RWPE1 (cell line): ENCODE measurements around the gene TNS3.

Experiments
- CTCF ChIA-PET: fragments of 350-600 bp; sonication (Branson Sonifier 250); formaldehyde crosslinking; extraction: SDS; loops from one replicate; lab custom pipeline; 2021; lab: Yijun Ruan, JAX
- POLR2A ChIA-PET: fragments of 400-600 bp; formaldehyde crosslinking; extraction: SDS; loops from one replicate; lab custom pipeline; 2020; ENCODE audit warnings: antibody characterized with exemption; ENCODE audit not compliant: low non-redundant PET; lab: Yijun Ruan, JAX
- DNase-seq: peaks from one replicate; pipeline ENCODE4 v3.0.0; 2012; ENCODE audit warnings: low spot score
- H3K27ac ChIP-seq: fragments of 450-650 bp; 2 replicates; pipeline ENCODE4 v1.5.1; 2017
- TF ChIP-seq, protein P1 (sequence below): fragments of 450-650 bp; conservative IDR thresholded peaks from 2 replicates; pipeline ENCODE4 v1.5.1; 2017; ENCODE audit warnings: low read depth, mild to moderate bottlenecking

TNS3 gene

DNA sequence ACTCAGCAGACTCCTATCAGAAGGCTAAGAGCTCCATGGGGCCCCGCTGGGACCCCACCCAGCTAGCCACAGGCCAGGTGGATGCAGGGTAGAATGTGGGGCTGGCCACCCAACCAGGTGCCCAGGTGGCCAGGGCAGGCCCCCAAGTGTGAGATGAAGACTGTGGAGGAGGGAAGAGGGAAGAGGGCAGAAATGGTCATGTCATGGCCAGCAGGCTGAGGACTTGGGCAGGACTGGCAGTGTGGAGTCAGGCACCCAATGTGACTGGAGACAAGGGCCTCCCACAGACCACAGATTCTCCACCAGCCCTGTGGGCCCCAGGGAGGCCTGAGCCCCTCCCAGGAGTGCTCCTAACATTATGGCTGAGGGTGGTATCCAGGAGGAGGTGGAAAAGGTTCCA is 141.6 kb downstream of the TNS3 start:
- POLR2A ChIA-PET = no interaction called here
- CTCF ChIA-PET = no interaction called here
- DNase-seq = no peak
- TF ChIP-seq, protein P1, sequence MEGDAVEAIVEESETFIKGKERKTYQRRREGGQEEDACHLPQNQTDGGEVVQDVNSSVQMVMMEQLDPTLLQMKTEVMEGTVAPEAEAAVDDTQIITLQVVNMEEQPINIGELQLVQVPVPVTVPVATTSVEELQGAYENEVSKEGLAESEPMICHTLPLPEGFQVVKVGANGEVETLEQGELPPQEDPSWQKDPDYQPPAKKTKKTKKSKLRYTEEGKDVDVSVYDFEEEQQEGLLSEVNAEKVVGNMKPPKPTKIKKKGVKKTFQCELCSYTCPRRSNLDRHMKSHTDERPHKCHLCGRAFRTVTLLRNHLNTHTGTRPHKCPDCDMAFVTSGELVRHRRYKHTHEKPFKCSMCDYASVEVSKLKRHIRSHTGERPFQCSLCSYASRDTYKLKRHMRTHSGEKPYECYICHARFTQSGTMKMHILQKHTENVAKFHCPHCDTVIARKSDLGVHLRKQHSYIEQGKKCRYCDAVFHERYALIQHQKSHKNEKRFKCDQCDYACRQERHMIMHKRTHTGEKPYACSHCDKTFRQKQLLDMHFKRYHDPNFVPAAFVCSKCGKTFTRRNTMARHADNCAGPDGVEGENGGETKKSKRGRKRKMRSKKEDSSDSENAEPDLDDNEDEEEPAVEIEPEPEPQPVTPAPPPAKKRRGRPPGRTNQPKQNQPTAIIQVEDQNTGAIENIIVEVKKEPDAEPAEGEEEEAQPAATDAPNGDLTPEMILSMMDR = no peak
- peak overlapping the region; percentile 31 for H3K27ac ChIP-seq

DNA sequence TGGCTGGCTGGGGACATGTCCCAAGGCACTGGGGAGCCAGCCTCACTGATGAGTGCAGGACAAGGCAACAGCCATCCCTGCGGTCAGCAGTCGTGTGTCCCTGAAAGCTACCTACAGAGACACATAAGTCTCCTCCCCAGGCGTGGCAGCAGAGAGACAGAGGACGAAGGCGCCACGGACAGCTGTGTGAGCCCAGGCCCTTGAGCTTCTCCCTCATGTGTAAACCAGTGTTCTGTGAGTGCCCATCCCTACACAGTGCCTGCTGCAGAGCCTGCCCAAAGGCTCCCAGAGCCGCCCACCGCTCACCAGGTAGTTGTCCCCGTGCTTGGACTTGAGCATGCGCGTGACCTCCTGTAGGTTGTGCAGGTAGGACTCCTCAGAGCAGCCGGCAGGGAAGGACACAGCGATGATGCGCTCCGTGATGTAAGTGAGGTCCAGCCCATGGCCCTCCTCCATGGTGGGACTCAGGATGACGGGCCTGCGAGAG is 142.7 kb downstream of the TNS3 start:
- DNase-seq = no peak
- TF ChIP-seq, protein P1 = no peak
- ChIA-PET POLR2A (no interaction called here), CTCF (no interaction called here)
- peak overlapping the region; percentile 15; the same call in 1 of the 2 replicates for H3K27ac ChIP-seq

DNA sequence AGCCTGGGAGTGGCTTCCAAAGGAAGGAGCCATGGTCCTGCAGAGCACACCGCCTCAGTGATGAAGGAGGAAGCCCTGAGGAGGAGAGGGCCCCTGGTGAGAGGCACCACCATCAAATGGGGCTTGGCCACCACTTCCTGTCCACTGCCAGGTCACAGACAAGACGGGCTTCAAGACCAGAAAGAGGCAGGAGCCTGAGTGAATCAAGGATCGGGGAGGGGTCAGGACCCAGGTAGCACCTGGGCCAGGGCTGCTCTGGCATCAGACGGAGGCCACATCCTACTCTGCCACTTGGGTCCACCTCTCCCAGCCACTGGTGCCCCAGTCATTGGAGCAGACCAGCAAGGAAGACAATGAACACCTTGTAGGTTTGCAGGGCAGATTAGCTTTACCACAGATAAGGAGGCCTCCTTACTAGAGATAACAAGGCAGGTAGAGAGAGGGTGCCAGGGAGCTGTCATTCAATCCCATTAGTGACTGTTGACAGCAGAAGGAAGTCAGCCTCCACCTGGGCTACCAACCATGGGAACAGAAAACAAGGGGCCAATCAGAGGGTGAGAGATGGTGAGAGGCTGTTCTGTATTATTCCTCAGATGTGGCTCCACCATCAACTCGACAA is 143.4 kb downstream of the TNS3 start:
- TF ChIP-seq, protein P1 = no peak
- ChIA-PET CTCF (no interaction called here), POLR2A (no interaction called here)
- no peak for DNase-seq
- peak overlapping the region; percentile 15; the same call in 1 of the 2 replicates for H3K27ac ChIP-seq

DNA sequence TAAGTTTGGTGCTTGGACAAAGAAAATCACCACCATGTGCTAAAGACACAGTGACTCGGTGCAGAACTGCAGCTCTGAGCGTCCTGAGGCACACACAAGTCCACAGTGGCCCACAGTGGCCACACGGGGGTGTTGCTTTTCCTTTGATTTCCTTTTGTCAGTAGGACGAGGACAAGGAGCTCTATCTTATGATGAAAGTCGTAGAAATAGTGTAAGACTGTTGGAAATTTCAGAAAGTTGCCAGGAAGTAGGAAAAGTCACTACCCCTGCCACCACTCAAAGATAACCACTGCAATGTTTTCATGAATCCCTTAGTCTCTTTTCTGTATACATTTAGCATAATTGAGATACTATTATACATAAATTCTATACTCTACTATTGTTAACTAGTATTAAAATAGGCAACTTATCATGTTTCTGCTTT is 146.0 kb downstream of the TNS3 start:
- H3K27ac ChIP-seq = peak overlapping the region; percentile 34
- ChIA-PET POLR2A (no interaction called here), CTCF (interaction anchor here (0.6 to 2.6 kb wide), 22 partner anchors 13 to 525 kb away, joined by 3 to 42 read pairs (median 4); no protein-coding TSS in a partner anchor)
- DNase-seq = peak; percentile 68
- TF ChIP-seq, protein P1 = peak; percentile 67

DNA sequence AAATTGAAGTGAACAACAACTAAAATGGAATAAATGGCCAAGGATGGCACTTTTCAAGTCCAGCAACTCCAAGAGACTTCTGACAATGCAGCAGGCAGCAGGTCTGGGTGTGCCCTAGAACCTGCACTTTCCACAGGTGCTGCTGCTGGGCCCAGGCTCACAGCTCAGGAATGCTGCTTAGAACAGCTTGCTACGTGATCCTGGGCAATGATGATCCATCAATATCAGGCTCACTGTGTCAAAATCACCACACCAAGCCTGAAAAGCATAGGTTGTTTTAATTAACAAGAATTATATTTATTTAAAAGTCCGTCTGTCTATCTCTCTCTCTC is 148.4 kb downstream of the TNS3 start:
- POLR2A ChIA-PET = no interaction called here
- CTCF ChIA-PET = interaction anchor here (1.2 kb wide), 1 partner anchor 168 kb away, joined by 4 read pairs; no protein-coding TSS in a partner anchor
- DNase-seq = no peak
- no peak overlapping the region for H3K27ac ChIP-seq
- TF ChIP-seq, protein P1 = no peak

DNA sequence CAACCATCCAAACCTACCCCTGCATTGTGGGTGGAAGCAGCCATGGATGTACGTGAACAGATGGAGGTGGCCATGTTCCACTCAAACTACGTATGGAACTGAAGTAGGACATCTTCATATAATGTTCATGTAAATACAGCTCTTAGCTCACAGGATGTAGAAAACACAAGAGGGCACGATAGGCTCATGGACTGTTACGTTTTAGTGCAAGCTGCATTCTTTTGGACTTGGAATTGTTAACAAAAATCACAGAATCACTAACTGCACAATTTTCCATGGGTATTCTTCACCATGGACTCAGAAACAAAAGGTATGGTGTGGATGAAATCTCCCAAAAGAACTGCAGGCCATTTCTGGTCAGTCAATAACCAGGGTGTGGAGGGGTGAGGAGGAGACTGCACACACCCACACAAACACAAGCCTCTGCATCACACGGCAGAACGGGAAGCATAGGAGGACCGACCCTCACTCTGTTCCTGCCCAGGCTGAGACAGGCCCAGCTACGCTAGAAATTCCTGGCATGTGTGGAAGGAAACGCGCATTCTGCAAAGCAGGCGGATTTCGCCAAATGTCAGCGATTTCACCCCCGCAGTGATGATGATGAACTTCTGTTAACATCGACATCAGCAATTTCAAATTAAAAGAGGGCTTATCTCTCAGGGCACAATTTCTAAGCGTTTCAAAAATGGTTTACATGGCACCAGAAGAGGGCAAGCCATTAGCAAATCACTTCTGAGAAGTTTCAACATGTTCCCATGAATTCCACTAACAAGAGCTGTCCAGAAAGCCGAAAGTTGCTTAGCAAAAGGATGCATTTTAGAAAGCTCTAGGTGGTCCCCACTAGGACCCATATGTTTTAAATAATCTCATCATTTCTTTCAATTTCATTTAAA is 149.0 kb downstream of the TNS3 start:
- H3K27ac ChIP-seq = no peak overlapping the region
- DNase-seq = no peak
- ChIA-PET CTCF (interaction anchor here (0.6 to 1.2 kb wide), 2 partner anchors 126 to 167 kb away, joined by 3 to 4 read pairs; no protein-coding TSS in a partner anchor), POLR2A (no interaction called here)
- TF ChIP-seq, protein P1 = no peak
